HG02642 (cell line): ENCODE measurements around the gene CLDN5.

Experiments
- ATAC-seq: cut with Tn5 transposase; IDR thresholded peaks from one replicate; pipeline ENCODE4 v1.9.1; 2021; ENCODE audit warnings: mild to moderate bottlenecking; ENCODE audit not compliant: unreplicated experiment, poor library complexity

Gene CLDN5

DNA sequence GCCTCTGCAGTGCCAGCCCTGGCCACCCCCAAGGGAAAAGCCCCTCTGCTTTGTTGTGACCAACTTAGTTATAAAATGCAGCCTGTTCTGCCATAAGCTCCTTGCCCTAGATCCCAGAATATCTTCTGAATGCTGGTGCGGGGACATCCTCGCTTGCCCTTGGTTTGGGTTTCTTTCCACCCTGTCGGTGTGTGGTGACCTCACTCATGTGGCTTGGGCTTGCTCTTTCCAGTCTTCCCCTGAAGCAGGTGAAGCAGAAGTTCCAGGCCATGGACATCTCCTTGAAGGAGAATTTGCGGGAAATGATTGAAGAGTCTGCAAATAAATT is 16.7 kb downstream of the CLDN5 start:
- ATAC-seq: no peak

DNA sequence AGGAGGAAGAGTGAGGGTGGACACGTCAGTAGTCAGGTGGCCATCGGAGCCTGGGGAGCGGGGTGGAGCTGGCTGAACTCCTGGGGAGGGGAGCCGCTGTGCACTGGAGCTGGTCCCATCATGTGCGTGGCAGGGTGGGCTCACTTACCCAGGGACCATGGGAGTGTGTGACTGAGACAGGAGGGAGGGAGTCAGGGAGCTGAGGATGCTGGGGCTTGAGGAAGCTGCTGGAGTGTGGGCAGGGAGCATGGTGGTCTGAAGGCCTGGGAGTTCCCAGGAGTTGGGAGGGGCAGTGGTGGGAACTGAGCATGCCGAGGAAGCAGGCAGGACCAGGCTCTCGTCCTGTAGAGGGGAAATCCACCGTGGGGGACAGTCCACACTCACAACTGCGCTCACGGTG is 18.0 kb downstream of the CLDN5 start:
- ATAC-seq: no peak

DNA sequence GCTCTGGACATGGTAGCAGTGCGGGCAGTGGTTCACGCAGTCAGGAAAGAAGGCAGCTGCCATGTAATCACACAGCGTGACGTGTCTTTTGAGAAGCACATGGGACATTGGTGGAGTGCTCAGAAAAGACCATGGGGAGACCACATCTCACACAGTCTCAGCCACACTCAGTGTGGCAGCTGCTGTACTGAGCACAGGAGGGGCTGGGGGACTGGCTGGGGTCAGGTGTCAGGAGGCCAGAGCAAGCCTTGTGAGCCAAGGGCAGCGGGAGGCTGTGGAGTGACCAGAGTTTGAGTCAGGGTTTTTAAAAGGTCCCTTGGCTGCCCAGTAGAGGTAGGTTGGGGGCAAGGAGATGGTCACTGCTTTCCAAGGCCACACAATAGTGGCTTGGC is 18.5 kb downstream of the CLDN5 start:
- ATAC-seq: no peak

DNA sequence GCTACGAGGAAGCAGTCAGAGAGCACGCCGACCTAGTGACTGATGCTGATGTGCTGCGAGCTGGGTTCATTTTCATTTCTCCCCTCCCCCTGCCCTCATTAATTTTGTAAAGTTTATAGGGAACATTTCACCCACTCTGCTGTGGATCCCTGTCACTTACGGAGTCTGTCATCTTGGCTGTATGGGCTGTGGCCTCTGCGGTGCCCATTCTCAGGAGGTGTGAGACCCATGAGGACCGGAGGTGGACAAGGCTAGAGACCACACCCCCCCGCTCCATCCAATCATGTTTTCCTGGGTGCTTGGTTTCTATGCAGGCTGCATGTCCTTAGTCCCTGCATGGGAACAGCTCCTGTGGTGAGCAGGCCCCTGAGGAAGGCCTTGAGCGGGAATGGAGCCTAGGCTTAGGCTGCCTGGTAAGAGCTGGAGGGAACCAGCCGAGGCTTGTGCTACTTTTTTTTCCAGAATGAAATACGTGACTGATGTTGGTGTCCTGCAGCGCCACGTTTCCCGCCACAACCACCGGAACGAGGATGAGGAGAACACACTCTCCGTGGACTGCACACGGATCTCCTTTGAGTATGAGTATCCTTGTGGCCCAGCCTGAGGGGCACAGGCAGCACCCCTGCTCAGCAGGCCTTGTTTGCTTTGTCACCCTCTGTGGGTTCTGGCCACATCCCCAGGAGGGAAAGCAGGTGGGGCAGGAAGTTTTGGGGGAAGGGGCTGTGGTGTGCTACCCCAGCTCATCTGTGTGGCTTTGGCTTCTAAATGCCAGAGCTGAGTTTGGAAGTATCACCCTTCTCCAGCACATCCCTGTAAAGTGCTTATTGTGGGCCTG is 19.1 kb downstream of the CLDN5 start:
- ATAC-seq: no peak

DNA sequence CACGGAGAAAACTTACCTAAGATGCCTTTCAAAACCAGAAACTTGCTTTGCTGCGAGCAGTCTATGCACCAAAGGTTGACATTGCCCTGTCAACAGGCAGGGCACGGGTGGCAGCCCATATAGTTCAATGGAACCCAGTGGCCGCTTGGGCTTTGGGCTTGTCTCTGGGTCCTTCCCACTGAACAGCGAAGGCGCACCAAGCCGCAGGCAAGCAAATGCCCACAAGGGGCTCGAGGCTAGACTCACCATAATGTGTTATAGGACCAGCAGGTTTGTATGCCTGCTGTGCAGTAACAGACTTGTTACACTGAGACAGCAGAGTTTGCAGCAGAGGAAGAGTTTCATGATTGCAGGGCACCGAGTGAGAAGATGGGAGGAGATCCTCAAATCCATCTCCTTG is 20.3 kb downstream of the CLDN5 start:
- ATAC-seq: no peak

DNA sequence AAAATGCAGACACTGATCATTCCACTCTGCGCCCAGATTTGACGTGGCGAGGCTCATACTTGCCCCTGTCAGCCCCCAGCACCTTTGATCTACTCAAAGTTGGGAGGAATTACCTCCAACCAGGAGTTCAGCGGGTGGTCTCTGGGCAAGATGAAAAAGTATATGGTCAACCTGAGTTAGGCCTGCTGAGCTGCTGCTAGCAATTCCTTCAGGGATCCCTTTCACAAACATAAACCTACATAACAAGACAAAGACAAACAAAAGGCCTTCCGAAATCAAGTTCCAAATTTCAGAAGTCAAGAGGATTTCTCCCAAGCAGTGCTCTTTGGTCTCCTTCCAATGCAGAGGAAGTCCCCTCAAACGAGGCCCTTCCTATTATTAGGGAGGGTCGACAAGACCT is 20.8 kb downstream of the CLDN5 start:
- no peak for ATAC-seq

DNA sequence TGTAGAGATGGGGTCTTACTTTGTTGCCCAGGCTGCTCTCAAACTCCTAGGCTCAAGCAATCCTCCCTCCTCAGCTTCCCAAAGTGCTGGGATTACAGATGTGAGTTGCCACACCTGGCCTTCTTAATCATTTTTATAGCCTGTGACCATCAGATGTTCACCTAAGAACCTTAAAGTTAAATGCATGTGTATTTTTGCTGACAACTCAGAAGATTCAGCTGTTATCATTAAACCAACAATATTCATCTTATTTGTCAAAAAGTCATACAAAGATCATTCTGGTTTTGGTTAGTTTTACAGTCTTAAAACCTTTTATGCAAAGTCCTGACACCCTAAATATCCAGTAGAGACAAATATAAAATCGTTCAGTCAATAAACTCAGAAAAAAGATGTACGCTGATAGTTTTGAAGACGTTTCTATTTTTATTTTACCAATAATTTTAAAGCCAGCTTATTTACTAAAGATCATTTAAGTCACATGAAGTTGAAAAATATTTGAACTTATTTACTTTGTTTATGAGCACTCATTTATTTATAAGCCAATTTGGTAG is 22.2 kb downstream of the CLDN5 start:
- no peak for ATAC-seq

DNA sequence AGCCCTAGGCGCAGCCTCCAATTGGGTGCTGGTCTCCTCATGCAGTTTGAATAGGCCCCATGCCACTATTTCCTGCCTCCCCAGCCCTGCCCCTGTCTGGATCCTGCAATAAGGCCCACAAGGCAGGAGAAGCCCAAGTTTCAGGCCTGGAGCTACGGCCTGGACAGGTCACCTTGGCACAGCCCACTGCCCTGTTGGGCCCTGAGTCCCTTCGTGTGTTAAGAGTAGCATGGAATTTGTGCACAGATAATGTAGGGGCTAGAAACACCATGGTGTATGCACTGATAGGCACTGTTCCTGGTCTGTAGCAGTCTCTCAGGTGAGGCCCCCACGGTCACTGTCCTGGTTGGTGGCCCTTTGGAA is 24.3 kb downstream of the CLDN5 start:
- no peak for ATAC-seq

DNA sequence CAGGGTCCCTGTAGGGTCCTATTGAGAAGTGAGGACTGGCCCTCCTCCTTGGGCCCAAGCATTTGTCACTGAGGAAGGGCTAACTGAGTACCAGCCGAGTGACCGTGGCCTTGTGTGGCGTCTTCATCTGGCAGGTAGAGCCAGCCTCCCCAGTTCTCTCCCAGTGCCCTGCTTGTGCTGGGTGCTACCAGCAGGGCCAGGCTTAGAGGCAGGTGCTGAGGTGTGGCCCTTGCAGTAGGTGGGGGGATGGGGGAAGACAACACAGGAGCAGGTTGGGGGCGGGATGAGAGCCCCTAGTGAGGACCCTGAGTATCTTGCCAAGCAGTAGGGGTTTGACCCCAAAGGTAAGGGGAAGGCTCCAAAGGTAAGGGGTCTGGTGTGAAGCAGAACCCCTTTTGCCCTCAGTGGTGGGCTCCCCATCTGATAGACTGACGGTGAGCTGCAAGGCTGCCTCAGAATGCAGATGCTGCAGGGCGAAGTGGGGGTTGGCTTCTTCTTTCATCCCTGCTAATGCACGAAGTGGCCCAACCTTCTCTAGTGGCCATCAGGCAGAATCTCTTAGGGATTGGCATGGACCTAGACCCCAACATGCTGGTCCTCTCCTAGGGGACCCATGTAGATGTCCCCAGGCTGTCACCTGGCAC is 24.9 kb downstream of the CLDN5 start:
- no peak for ATAC-seq

DNA sequence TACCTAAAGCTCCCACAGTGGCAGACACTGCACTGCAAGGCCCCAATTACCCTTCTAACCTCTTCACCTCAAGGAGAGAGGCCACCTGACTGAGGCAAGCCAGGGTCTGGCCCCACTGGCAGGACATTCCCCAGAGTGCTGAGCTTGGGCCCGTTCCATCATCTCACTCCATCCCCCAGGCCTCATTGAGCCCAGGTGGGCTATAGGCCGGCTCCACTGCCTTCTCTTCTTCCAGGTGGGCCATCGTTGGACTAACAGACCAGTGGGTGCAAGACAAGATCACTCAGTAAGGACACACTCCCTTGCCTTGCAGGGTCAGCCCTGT is 25.4 kb downstream of the CLDN5 start:
- ATAC-seq: no peak

DNA sequence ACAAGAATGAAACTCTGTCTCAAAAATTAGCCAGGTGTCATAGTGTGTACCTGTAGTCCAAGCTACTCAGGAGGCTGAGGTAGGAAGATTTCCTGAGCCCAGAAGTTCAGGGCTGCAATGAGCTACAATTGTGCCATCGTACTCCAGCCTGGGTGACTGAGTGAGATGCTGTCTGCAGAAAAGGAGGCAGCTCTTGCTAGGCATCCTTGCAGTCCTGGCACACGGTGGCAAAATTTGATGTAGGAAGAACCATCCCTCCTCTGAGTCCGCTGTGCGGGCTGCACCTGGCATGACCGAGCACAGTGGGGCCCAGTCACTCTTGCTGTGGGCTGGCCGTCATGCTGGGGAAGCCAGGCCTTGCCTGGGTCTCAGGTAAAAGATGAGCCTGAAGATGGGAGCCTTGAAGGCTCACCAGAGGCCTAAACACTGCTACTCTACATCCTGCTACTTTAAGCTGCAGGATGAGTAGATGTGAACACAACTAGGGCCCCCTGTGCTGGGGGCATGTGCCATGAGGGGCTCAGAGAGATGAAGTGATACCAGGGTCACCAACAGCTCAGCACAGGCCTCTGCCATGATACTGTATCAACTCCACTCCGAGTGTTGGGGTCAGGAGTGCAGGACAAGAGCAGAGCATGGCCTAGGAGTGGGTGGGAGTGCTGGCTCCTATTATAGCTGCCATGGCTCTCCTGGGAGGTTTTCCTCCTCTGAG is 25.9 kb downstream of the CLDN5 start:
- no peak for ATAC-seq

DNA sequence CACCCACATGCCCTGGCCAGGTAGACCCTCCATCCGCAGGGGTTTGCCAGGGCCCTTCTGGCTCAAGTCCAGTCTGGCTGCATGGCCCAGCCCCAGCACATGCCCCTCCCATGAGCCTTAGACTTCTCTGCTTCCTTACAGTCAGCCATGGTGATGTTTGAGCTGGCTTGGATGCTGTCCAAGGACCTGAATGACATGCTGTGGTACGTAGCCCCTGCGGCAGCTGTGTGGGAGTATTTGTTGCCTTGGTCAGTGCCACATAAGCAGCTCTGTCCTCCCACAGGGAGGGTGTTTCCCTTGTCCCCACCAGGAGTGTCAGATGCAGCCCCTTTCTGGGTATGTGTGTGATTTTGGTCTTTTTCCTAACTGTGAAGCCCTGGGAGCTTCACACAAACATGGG is 27.0 kb downstream of the CLDN5 start:
- no peak for ATAC-seq

DNA sequence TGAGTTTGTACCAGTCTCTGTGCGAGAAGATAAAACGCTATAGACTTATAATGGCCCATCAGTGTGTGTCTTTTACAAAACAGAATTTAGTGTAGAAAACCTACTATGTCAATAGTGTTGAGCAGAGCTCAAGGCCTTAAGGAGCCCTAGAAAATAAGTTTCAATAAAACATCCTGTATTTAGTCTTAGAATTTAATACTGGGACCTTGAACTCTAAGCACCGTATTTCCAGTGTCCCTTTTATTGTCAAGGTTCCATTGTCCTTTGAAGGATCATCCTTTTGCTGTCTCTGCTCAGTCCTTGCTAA is 27.9 kb downstream of the CLDN5 start:
- no peak for ATAC-seq

DNA sequence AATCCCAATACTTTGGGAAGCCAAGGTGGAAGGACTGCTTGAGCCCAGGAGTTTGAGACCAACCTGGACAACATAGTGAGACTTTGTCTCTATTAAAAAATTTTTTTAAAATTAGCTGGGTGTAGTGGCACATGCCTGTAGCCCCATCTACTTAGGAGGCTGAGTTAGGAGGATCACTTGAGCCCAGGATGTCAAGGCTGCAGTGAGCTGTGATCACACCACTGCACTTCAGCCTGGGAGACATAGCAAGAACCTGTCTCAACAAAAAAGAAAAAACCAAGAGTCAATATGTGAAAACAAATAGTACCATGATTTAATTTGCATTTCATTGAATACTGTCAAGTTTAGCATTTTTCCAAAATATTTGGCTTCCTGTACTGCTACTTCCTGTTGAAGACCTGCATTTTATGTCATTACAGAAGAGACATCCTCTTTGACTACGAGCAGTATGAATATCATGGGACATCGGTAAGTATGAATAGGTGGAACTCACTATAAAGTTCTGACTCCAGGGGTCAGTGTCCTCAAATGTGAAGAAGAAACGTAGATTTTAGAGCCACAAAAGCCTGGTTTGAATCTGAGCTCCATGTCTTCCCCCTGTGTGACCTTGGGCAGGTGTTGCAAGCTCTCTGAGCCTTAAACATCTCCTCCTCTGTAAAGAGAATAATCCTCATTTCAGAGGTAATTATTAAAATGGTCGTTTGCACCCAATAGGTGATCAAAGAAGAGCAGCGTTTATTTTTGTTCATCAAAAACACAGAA is 28.5 kb downstream of the CLDN5 start:
- no peak for ATAC-seq

DNA sequence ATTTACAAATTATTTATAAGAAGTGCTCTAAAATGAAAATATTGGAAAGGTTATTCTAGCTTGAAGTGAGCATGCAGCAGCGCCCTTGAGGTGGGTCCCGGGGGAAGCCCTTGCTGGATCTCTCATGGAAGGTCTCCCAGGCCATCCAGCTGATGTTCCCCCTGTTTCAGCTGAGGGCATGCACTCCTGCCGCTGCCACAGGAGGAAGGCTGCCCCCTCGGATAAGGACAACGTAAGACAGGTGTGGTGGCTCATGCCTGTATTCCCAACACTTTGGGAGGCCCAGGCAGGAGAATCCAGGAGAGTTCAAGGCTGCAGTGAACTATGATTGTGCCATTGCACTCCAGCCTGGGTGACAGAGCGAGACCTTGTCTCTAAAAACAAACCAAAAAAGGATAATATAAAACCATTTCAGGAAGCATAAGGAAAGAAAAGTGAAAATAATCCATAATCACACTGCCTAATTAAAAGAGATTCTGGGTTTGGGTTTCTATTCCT is 29.5 kb downstream of the CLDN5 start:
- no peak for ATAC-seq

DNA sequence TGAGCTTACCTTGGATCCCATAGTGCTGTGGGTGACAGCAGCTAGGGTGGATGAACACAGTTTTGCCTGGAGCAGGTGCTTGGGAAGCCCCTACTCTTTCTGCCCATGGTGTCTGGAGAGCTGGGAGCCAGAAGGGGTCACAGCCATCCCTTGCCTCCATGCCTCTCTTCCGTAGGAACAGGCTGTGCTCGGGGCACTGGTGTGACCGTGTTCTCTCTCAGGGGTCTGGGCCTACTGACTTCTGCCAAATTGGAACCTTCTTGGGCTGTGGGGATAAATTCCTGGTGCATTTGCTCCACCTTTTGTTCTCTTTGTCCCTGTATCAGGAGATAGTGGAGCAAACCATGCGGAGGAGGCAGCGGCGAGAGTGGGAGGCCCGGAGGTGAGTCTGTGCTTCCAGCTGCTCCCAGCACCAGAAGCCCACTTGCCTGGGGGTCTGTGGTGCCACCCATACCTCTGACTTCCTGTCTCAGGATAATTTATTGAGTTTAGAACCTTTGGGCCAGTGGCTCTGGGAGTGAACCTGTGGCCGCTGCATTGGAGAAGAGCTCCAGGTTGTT is 30.1 kb downstream of the CLDN5 start:
- ATAC-seq: no peak

DNA sequence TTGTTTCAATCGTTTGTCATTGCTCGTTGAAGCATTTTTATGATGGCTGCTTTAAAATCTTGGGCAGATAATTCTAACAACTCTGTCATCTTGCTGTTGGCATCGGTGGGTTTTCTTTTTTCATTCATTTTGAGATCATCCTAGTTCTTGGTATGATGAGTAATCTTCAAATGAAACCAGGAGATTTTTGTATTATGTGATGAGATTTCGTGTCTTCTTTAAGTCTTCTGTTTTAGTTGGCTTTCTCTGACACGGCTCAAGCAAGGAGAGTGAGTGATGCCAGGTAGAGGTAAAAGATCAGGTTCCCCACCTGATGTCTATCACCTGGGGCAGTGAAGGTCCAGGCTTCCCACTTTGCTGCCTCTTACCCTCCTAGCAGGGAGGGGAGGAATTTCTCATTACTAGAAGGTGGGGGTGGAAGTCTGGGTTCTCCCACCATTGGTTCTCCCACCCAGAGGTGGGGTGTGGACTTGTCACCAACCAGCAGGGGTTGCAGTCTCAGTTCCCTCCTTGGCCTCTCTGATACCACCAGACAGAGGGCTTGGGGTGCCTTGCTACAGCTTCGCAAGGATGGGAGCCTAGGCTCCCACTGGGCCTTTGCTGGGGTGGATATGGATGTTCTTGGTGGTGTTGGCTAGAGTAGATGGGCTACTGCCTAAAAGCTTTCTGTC is 31.6 kb downstream of the CLDN5 start:
- no peak for ATAC-seq

DNA sequence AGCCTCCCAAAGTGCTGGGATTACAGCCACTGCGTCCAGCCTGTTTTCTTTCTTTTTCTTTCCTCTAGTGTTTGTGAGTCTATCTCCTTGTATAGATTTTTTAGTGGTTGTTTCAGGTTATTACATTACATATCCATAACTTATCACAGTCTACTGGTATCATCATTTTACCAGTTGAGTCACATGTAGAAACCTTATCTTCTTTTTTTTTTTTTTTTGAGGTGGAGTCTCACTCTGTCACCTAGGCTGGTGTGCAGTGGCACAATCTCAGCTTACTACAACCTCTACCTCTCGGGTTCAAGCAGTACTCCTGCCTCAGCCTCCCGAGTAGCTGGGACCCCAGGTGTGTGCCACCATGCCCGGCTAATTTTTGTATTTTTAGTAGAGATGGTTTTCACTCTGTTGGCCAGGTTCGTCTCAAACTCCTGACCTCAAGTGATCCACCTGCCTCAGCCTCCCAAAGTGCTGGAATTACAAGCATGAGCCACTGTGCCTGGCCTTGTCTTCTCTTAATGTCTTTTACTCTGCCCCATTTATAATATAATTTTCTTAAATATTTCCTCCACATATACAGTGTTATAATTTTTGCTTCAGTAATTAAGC is 33.5 kb downstream of the CLDN5 start:
- no peak for ATAC-seq
